ENCODE results near the gene NRIP2.

The NRIP2 gene

DNA sequence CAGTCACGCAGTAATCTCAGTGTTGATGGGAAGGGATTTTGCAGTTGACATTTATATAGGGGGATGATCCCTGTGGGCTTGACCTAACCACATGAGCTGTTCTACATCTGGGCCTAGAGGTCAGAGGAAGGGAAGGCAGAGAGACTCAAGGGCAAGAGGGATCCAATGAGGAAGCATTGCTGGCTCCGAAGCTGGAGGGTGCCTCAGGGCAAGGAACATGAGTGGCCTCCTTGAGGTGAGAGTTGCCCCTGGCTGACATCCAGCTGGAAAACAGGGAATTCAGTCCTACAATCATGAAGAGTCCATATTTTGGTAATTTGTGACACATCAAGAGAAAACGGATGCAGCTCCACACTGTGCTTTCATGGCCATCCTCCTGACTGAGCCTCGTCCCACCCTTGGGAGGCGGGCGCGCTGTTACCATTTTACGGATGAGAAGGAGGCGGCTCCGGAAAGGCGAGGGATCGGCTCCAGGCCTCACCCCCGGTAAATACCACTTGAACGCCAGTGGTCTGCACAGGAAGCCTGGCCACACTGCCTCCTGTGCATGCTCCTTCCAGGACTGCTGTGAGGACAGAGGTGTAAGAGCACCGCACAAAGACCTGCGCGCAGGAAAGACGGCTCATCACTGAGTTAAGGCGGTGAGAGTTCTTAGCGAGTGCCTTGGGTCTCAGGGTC is 58.6 kb downstream of the NRIP2 start:
- DNase-seq: no peak

DNA sequence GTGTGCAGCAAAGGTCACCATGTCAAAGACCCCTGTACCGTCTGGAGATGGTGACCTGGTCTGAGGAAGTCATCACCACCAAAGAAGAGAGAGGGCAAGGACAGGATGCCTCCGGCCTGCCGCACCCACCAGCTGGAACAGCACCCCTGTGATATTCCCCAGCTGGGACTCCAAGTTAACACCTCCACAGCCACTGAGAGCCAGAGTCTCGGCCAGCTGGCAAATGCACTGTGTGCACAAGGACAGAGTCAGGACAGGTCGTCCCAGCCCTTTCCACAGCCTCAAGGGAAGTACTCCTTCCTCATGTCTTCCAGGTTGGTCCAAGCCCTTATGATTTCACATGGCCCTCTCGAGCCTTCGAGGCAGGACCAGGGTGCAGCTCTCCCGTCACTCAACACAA is 59.4 kb downstream of the NRIP2 start:
- no peak for DNase-seq
